CD14-positive monocyte (primary cell): ENCODE results near the gene GAST. TPM values are rescaled to one million over a fixed set of nuclear protein-coding genes. Genes with fewer than 3 reads are reported as not detected.

ENCODE experiments used
- DNase-seq, 3 donors: peaks; one replicate each; pipeline ENCODE4 v3.0.0-alpha.2; 2011 to 2022
- H2AFZ ChIP-seq: 2 replicates; pipeline ENCODE4 v1.6.0; 2012; ENCODE audit warnings: mild to moderate bottlenecking, low read depth, low read length, inconsistent platforms; ENCODE audit not compliant: insufficient read depth, poor library complexity, severe bottlenecking
- H3K27ac ChIP-seq, 2 donors: 1 replicate in 1 of 2; 2 replicates in 1 of 2; pipeline ENCODE4 v1.5.1; 2012 to 2013; ENCODE audit warnings: low read length in 2 of 2, control low read depth in 1 of 2, inconsistent platforms in 1 of 2, low read depth in 1 of 2, mild to moderate bottlenecking in 1 of 2
- H3K27me3 ChIP-seq, 2 donors: one replicate each; pipeline versions ENCODE4 v1.6.0 to v1.6.1; 2011 to 2013; ENCODE audit warnings: low read length in 2 of 2; ENCODE audit not compliant: control insufficient read depth in 2 of 2, insufficient read depth in 2 of 2
- H3K36me3 ChIP-seq, 2 donors: replicated peaks in 1 of 2; 1 replicate in 1 of 2; 2 replicates in 1 of 2; pipeline versions ENCODE4 v1.5.1 to v1.6.1; 2012 to 2013; ENCODE audit warnings: low read length in 2 of 2, control low read depth in 1 of 2, inconsistent platforms in 1 of 2, mild to moderate bottlenecking in 1 of 2; ENCODE audit not compliant: insufficient read depth in 2 of 2, control insufficient read depth in 1 of 2
- H3K4me1 ChIP-seq, 2 donors: 1 replicate in 1 of 2; 2 replicates in 1 of 2; pipeline versions ENCODE4 v1.5.1 to v1.6.1; 2012 to 2013; ENCODE audit warnings: low read length in 2 of 2, control low read depth in 1 of 2, inconsistent platforms in 1 of 2, mild to moderate bottlenecking in 1 of 2, moderate library complexity in 1 of 2; ENCODE audit not compliant: insufficient read depth in 2 of 2, control insufficient read depth in 1 of 2
- H3K4me2 ChIP-seq: replicated peaks from 2 replicates; pipeline ENCODE3; 2012; ENCODE audit warnings: low read length, moderate library complexity, mild to moderate bottlenecking; ENCODE audit not compliant: poor library complexity, severe bottlenecking; ENCODE audit errors: extremely low read depth
- H3K4me3 ChIP-seq, 3 experiments: fragments of 200-600 bp in 1 of 3; sonication (generic) in 1 of 3; replicated peaks in 1 of 3; 1 replicate in 2 of 3; 2 replicates in 1 of 3; pipeline ENCODE4 v1.5.1; 2011 to 2013; ENCODE audit warnings: low read length in 3 of 3, mild to moderate bottlenecking in 3 of 3, control low read depth in 2 of 3, low read depth in 2 of 3, inconsistent platforms in 1 of 3, moderate library complexity in 1 of 3
- H3K79me2 ChIP-seq: 2 replicates; pipeline ENCODE4 v1.6.0; 2012; ENCODE audit warnings: mild to moderate bottlenecking, control low read depth, inconsistent platforms, low read length, moderate library complexity; ENCODE audit not compliant: insufficient read depth
- H3K9ac ChIP-seq: 2 replicates; pipeline ENCODE4 v1.6.0; 2017; ENCODE audit warnings: low read length, mild to moderate bottlenecking; ENCODE audit not compliant: insufficient read depth, poor library complexity, severe bottlenecking
- H3K9me3 ChIP-seq, 2 donors: replicated peaks in 1 of 2; 1 replicate in 1 of 2; 2 replicates in 1 of 2; pipeline versions ENCODE4 v1.5.1 to v1.6.1; 2012 to 2013; ENCODE audit warnings: low read length in 2 of 2, control low read depth in 1 of 2; ENCODE audit not compliant: control insufficient read depth in 1 of 2, insufficient read depth in 1 of 2
- H4K20me1 ChIP-seq: 2 replicates; pipeline ENCODE4 v1.6.0; 2012; ENCODE audit warnings: mild to moderate bottlenecking, low read length, control low read depth, moderate library complexity; ENCODE audit not compliant: insufficient read depth
- H3K27ac Mint-ChIP-seq, 7 donors: one replicate each; pipeline ENCODE4 v1.8.0; 2020; ENCODE audit warnings: mild to moderate bottlenecking in 7 of 7, mixed read lengths in 7 of 7, moderate library complexity in 6 of 7, inconsistent platforms in 2 of 7
- H3K27me3 Mint-ChIP-seq, 3 donors: one replicate each; pipeline ENCODE4 v1.8.0; 2021 to 2022; ENCODE audit warnings: low read depth in 3 of 3, mild to moderate bottlenecking in 3 of 3, mixed read lengths in 3 of 3, moderate library complexity in 3 of 3, inconsistent platforms in 1 of 3
- H3K36me3 Mint-ChIP-seq, 2 donors: one replicate each; pipeline ENCODE4 v1.8.0; 2020; ENCODE audit warnings: mixed read lengths in 2 of 2, inconsistent platforms in 1 of 2, mild to moderate bottlenecking in 1 of 2
- H3K4me1 Mint-ChIP-seq: one replicate; pipeline ENCODE4 v1.8.0; 2020; ENCODE audit warnings: mild to moderate bottlenecking, mixed read lengths
- H3K4me3 Mint-ChIP-seq, 2 donors: one replicate each; pipeline ENCODE4 v1.8.0; 2020; ENCODE audit warnings: mild to moderate bottlenecking in 2 of 2, mixed read lengths in 2 of 2, moderate library complexity in 1 of 2
- H3K9me3 Mint-ChIP-seq, 7 donors: one replicate each; pipeline ENCODE4 v1.8.0; 2020 to 2022; ENCODE audit warnings: mixed read lengths in 7 of 7, mild to moderate bottlenecking in 6 of 7, moderate library complexity in 6 of 7, inconsistent platforms in 2 of 7
- CTCF ChIP-seq: fragments of 200-600 bp; IDR thresholded peaks from one replicate; pipeline ENCODE4 v1.8.0; 2022; ENCODE audit warnings: antibody characterized with exemption, mild to moderate bottlenecking
- WGBS: methylation state at CpG from one replicate; pipeline ENCODE4 v1.1.5; 2013; ENCODE audit warnings: missing lambda C conversion rate; ENCODE audit not compliant: insufficient coverage; 5-methylcytosine and 5-hydroxymethylcytosine counted together
- intact Hi-C, 2 donors: fragments of 100-400 bp; cut with micrococcal nuclease; formaldehyde crosslinking; loops; one replicate each; pipeline versions ENCODE4 v1.15.0 to v1.15.1; 2023
- polyA plus RNA-seq, 3 donors: library from polyadenylated mRNA; depleted of rRNA in 1 of 3; unstranded in 2 of 3; stranded (reverse) in 1 of 3; fragments of 300-500 nt in 2 of 3; fragments of >200 nt in 1 of 3; fragmentation: Illumina TruSeq in 2 of 3; gene quantifications; 1 replicate in 2 of 3; 2 replicates in 1 of 3; pipeline ENCODE4 v1.2.3, GENCODE V29; 2012 to 2021

Gene GAST
- polyA plus RNA-seq, 3 donors: not detected

- Mint-ChIP-seq H3K27ac (no peak overlapping the region), H3K36me3 (no peaks in the 10 kb centered on the region), H3K9me3 (peaks cover 0 to under 1% (median 0%) of the 10 kb centered on the region in 7 donors), H3K4me1 (peaks cover 2% of the 10 kb centered on the region), H3K4me3 (no peak overlapping the region), H3K27me3 (peaks cover 25 to 35% (median 32%) of the 10 kb centered on the region in 3 donors)
- intact Hi-C loops: no loop called here
- no peak overlapping the region for H3K9ac ChIP-seq
- no peak for TF ChIP-seq CTCF
- 80% methylated on average over 12 of the region's 12 CpGs for WGBS
- no peak overlapping the region for H3K4me2 ChIP-seq
- no peaks in the 10 kb centered on the region for H4K20me1 ChIP-seq
- no peak for DNase-seq
- H3K4me3 ChIP-seq: no peak overlapping the region
- no peaks in the 10 kb centered on the region for H3K79me2 ChIP-seq
- no peaks in the 10 kb centered on the region for H3K36me3 ChIP-seq
- H3K27ac ChIP-seq: no peak overlapping the region
- peaks cover 8 to 24% of the 10 kb centered on the region in 2 donors for H3K27me3 ChIP-seq
- no peaks in the 10 kb centered on the region for H3K4me1 ChIP-seq
- H3K9me3 ChIP-seq: no peaks in the 10 kb centered on the region
- H2AFZ ChIP-seq: no peak overlapping the region
Measured at GRCh38 chr17:41728056-41728455, 15.9 kb downstream of the GAST start.

GRCh38 chr17:41730479-41730878, 18.3 kb downstream of the GAST start:
- no peak overlapping the region for H3K27ac ChIP-seq
- peaks cover 20 to 48% of the 10 kb centered on the region in 2 donors for H3K27me3 ChIP-seq
- H2AFZ ChIP-seq: no peak overlapping the region
- TF ChIP-seq CTCF: no peak
- Mint-ChIP-seq H3K27me3 (peaks cover 41 to 57% (median 50%) of the 10 kb centered on the region in 3 donors), H3K27ac (peak overlapping the region in 1 of 7 donors; percentile 48), H3K9me3 (peaks cover 0 to 7% (median 2%) of the 10 kb centered on the region in 7 donors), H3K4me1 (peaks cover 9% of the 10 kb centered on the region), H3K36me3 (peaks cover 0 to 2% of the 10 kb centered on the region in 2 donors), H3K4me3 (no peak overlapping the region)
- H3K4me2 ChIP-seq: no peak overlapping the region
- no peak overlapping the region for H3K4me3 ChIP-seq
- 25% methylated on average over 3 of the region's 4 CpGs for WGBS
- H3K36me3 ChIP-seq: no peaks in the 10 kb centered on the region
- no peaks in the 10 kb centered on the region for H4K20me1 ChIP-seq
- peaks cover 6 to 8% of the 10 kb centered on the region in 2 donors for H3K4me1 ChIP-seq
- intact Hi-C loops: no loop called here
- no peak overlapping the region for H3K9ac ChIP-seq
- no peaks in the 10 kb centered on the region for H3K79me2 ChIP-seq
- H3K9me3 ChIP-seq: no peaks in the 10 kb centered on the region
- no peak for DNase-seq
